ENCODE data around the gene TNIP1. TPM values are rescaled to one million over a fixed set of nuclear protein-coding genes. Genes with fewer than 3 reads are reported as not detected.

Gene TNIP1
- total and polyA plus RNA-seq, 10 donors: 67.7 to 260 (median 199) TPM

GRCh38 chr5:151053796-151054462, 26.9 kb downstream of the TNIP1 start:
- intact Hi-C loops (cut with DNase I; ENCODE audit: low total_unique reads): loop anchor here (5.0 kb wide), 1 partner anchor 63 kb away; no protein-coding TSS in a partner anchor
- Histone ChIP-seq H3K36me3 (peaks cover 0 to 99% (median 88%) of the 10 kb centered on the region in 6 donors), H3K4me1 (peaks cover 5 to 83% (median 48%) of the 10 kb centered on the region in 6 donors), H3K4me3 (no peak overlapping the region), H3K9me3 (no peaks in the 10 kb centered on the region), H3K27ac (peak overlapping the region in 6 of 8 donors; percentile 22 to 95 (median 66)), H3K27me3 (replicated peaks in 1 of 7) (no peaks in the 10 kb centered on the region)
- TF ChIP-seq POLR2AphosphoS5 (IDR thresholded peaks at IDR 0.05) (no peak), POLR2A (IDR thresholded peaks at IDR 0.05) (no peak)
- TF ChIP-seq, protein P1, sequence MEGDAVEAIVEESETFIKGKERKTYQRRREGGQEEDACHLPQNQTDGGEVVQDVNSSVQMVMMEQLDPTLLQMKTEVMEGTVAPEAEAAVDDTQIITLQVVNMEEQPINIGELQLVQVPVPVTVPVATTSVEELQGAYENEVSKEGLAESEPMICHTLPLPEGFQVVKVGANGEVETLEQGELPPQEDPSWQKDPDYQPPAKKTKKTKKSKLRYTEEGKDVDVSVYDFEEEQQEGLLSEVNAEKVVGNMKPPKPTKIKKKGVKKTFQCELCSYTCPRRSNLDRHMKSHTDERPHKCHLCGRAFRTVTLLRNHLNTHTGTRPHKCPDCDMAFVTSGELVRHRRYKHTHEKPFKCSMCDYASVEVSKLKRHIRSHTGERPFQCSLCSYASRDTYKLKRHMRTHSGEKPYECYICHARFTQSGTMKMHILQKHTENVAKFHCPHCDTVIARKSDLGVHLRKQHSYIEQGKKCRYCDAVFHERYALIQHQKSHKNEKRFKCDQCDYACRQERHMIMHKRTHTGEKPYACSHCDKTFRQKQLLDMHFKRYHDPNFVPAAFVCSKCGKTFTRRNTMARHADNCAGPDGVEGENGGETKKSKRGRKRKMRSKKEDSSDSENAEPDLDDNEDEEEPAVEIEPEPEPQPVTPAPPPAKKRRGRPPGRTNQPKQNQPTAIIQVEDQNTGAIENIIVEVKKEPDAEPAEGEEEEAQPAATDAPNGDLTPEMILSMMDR (IDR thresholded peaks at IDR 0.05 in 8 of 11, conservative IDR thresholded peaks at IDR 0.05 in 3 of 11): no peak
- 94 to 97% (median 96%) methylated on average over 4 of the region's 4 CpGs for WGBS, 5 donors
- DNase-seq: peak; percentile 16

- Histone ChIP-seq H3K36me3 (peaks cover 0 to 99% (median 88%) of the 10 kb centered on the region in 6 donors), H3K9me3 (no peaks in the 10 kb centered on the region), H3K27ac (peak overlapping the region in 7 of 8 donors; percentile 12 to 95 (median 69)), H3K27me3 (replicated peaks in 1 of 7) (no peaks in the 10 kb centered on the region), H3K4me3 (no peak overlapping the region), H3K4me1 (peaks cover 5 to 83% (median 44%) of the 10 kb centered on the region in 6 donors)
- peak; percentile 67 for DNase-seq
- TF ChIP-seq POLR2A (IDR thresholded peaks at IDR 0.05) (no peak), POLR2AphosphoS5 (IDR thresholded peaks at IDR 0.05) (no peak)
- TF ChIP-seq, protein P1 (IDR thresholded peaks at IDR 0.05 in 8 of 11, conservative IDR thresholded peaks at IDR 0.05 in 3 of 11): no peak
- WGBS, 5 donors: 44 to 61% (median 53%) methylated on average over 3 of the region's 3 CpGs
- intact Hi-C loops (cut with DNase I; ENCODE audit: low total_unique reads): loop anchor here (5.0 kb wide), 1 partner anchor 64 kb away; no protein-coding TSS in a partner anchor
Observed at GRCh38 chr5:151052836-151053235, 28.0 kb downstream of the TNIP1 start.

DNA sequence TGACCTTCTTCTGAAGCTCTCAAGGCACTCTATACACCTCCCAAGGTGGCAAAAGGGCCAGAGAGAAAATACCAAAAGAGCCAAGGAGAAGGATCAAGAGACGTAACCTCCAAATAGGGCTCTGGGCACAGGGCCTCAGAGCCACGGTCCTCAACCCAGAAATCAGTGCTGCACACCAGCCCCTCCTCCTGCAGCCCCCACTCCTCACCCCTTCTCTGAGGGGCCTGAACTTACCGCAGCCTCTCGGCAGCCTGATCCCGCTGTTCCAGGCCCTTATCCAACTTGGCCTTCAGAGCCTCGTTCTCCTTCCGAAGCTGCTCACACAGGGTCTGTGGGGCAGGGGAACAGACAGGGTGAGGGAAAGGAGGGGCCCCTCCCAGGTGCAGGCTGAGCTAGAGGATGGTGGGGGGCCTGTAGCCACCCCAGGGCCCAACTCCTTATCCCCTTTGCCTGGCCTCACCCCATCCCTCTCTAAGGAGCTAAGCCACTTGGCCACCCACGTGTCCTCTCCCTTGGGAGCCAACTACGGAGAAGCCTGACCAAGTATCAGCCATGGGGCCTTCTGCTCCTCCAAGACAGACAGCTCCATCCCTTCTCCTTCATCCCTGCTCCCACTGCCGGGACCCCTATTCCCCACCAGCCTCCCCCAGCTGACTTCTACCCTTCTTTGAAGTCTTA, 28.8 kb downstream of the TNIP1 start:
- peak overlapping the region; percentile 12 to 95 (median 66) for H3K27ac ChIP-seq
- TF ChIP-seq, protein P1 (IDR thresholded peaks at IDR 0.05 in 8 of 11, conservative IDR thresholded peaks at IDR 0.05 in 3 of 11): peak in 1 of 11 experiments; percentile 8
- TF ChIP-seq POLR2AphosphoS5 (IDR thresholded peaks at IDR 0.05): peak in 2 of 3 donors; percentile 42 to 62
- no peak for TF ChIP-seq POLR2A (IDR thresholded peaks at IDR 0.05)
- H3K4me3 ChIP-seq: no peak overlapping the region
- peaks cover 5 to 83% (median 46%) of the 10 kb centered on the region in 6 donors for H3K4me1 ChIP-seq
- H3K36me3 ChIP-seq: peaks cover 0 to 99% (median 88%) of the 10 kb centered on the region in 6 donors
- H3K9me3 ChIP-seq: no peaks in the 10 kb centered on the region
- intact Hi-C loops (cut with DNase I; ENCODE audit: low total_unique reads): loop anchor here (5.0 kb wide), 1 partner anchor 65 kb away; no protein-coding TSS in a partner anchor
- WGBS, 5 donors: 70 to 83% (median 71%) methylated on average over 9 to 10 of the region's 10 CpGs
- peak; percentile 67 for DNase-seq
- no peaks in the 10 kb centered on the region for H3K27me3 ChIP-seq (replicated peaks in 1 of 7)

All from spleen (tissue), 11 donors.